ENCODE results near the gene RCN2. TPM values are rescaled to one million over a fixed set of nuclear protein-coding genes. Genes with fewer than 3 reads are reported as not detected.

RCN2 gene
- total RNA-seq, 1 experiment from 2014 or later = 78.6 TPM

GRCh38 chr15:76974456-76975036, 43.0 kb downstream of the RCN2 start:
- Histone ChIP-seq H3K27ac (ENCODE audit: low read depth, low read length, poor library complexity, severe bottlenecking) (no peak overlapping the region), H3K9me3 (ENCODE audit: low read depth, low read length, poor library complexity, severe bottlenecking) (no peaks in the 10 kb centered on the region), H3K36me3 (ENCODE audit: insufficient read depth, low read length, poor library complexity, severe bottlenecking) (no peaks in the 10 kb centered on the region), H3K27me3 (replicated peaks; ENCODE audit: insufficient read depth, low read depth, low read length, poor library complexity) (no peaks in the 10 kb centered on the region), H3K4me1 (ENCODE audit: insufficient read depth, low read length, poor library complexity, severe bottlenecking) (no peaks in the 10 kb centered on the region), H3K4me3 (ENCODE audit: low read depth, low read length, poor library complexity, severe bottlenecking) (no peak overlapping the region)
- ChIA-PET CTCF (no interaction called here), POLR2A (ENCODE audit: low non-redundant PET) (no interaction called here)
- TF ChIP-seq, protein P1, sequence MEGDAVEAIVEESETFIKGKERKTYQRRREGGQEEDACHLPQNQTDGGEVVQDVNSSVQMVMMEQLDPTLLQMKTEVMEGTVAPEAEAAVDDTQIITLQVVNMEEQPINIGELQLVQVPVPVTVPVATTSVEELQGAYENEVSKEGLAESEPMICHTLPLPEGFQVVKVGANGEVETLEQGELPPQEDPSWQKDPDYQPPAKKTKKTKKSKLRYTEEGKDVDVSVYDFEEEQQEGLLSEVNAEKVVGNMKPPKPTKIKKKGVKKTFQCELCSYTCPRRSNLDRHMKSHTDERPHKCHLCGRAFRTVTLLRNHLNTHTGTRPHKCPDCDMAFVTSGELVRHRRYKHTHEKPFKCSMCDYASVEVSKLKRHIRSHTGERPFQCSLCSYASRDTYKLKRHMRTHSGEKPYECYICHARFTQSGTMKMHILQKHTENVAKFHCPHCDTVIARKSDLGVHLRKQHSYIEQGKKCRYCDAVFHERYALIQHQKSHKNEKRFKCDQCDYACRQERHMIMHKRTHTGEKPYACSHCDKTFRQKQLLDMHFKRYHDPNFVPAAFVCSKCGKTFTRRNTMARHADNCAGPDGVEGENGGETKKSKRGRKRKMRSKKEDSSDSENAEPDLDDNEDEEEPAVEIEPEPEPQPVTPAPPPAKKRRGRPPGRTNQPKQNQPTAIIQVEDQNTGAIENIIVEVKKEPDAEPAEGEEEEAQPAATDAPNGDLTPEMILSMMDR (conservative IDR thresholded peaks at IDR 0.05; ENCODE audit: low read depth, low read length) = no peak
- TF ChIP-seq EZH2 (IDR thresholded peaks at IDR 0.05; ENCODE audit: borderline replicate concordance, low read depth, low read length, poor library complexity, severe bottlenecking) = no peak
- no peak for DNase-seq (ENCODE audit: low spot score)
- intact Hi-C loops (cut with micrococcal nuclease; ENCODE audit: unreplicated experiment) = no loop called here
- no TSS peak for BruUV-seq (replicated peaks)

DNA sequence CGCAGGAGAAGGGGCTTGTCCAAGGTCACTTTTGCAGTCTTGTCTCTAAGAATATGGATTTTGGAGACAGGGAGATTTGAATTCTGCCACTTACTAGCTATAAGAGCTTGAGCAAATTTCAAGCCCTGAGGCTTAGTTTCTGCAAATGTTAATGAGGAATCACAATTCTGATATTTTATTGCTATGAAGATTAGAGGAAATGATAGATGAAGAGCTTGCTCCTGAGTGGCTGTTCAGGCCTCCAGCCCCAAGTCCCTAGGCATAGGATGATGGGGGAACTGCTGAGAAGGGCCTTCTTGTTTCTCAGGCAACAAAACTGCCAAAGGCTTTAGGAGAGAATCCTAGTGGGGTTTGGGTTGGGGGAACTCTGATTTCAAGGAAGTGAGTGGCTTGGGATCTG, 44.6 kb downstream of the RCN2 start:
- H3K27me3 ChIP-seq (replicated peaks; ENCODE audit: insufficient read depth, low read depth, low read length, poor library complexity) = no peaks in the 10 kb centered on the region
- H3K27ac ChIP-seq (ENCODE audit: low read depth, low read length, poor library complexity, severe bottlenecking) = no peak overlapping the region
- BruUV-seq (replicated peaks) = no TSS peak
- POLR2A ChIA-PET (ENCODE audit: low non-redundant PET) = no interaction called here
- intact Hi-C loops (cut with micrococcal nuclease; ENCODE audit: unreplicated experiment) = no loop called here
- no peaks in the 10 kb centered on the region for H3K36me3 ChIP-seq (ENCODE audit: insufficient read depth, low read length, poor library complexity, severe bottlenecking)
- no peak overlapping the region for H3K4me3 ChIP-seq (ENCODE audit: low read depth, low read length, poor library complexity, severe bottlenecking)
- CTCF ChIA-PET = no interaction called here
- no peaks in the 10 kb centered on the region for H3K9me3 ChIP-seq (ENCODE audit: low read depth, low read length, poor library complexity, severe bottlenecking)
- no peaks in the 10 kb centered on the region for H3K4me1 ChIP-seq (ENCODE audit: insufficient read depth, low read length, poor library complexity, severe bottlenecking)
- TF ChIP-seq, protein P1 (conservative IDR thresholded peaks at IDR 0.05; ENCODE audit: low read depth, low read length) = no peak
- TF ChIP-seq EZH2 (IDR thresholded peaks at IDR 0.05; ENCODE audit: borderline replicate concordance, low read depth, low read length, poor library complexity, severe bottlenecking) = no peak
- no peak for DNase-seq (ENCODE audit: low spot score)

GRCh38 chr15:76976572-76977270, 45.2 kb downstream of the RCN2 start:
- intact Hi-C loops (cut with micrococcal nuclease; ENCODE audit: unreplicated experiment) = no loop called here
- ChIA-PET POLR2A (ENCODE audit: low non-redundant PET) (no interaction called here), CTCF (no interaction called here)
- no peaks in the 10 kb centered on the region for H3K36me3 ChIP-seq (ENCODE audit: insufficient read depth, low read length, poor library complexity, severe bottlenecking)
- TF ChIP-seq, protein P1 (conservative IDR thresholded peaks at IDR 0.05; ENCODE audit: low read depth, low read length) = no peak
- no peak for TF ChIP-seq EZH2 (IDR thresholded peaks at IDR 0.05; ENCODE audit: borderline replicate concordance, low read depth, low read length, poor library complexity, severe bottlenecking)
- H3K27ac ChIP-seq (ENCODE audit: low read depth, low read length, poor library complexity, severe bottlenecking) = no peak overlapping the region
- BruUV-seq (replicated peaks) = no TSS peak
- H3K4me3 ChIP-seq (ENCODE audit: low read depth, low read length, poor library complexity, severe bottlenecking) = no peak overlapping the region
- DNase-seq (ENCODE audit: low spot score) = no peak
- H3K9me3 ChIP-seq (ENCODE audit: low read depth, low read length, poor library complexity, severe bottlenecking) = no peaks in the 10 kb centered on the region
- no peaks in the 10 kb centered on the region for H3K4me1 ChIP-seq (ENCODE audit: insufficient read depth, low read length, poor library complexity, severe bottlenecking)
- no peaks in the 10 kb centered on the region for H3K27me3 ChIP-seq (replicated peaks; ENCODE audit: insufficient read depth, low read depth, low read length, poor library complexity)
